Measurements from ENCODE around the gene PARD3B. TPM values are rescaled to one million over a fixed set of nuclear protein-coding genes. Genes with fewer than 3 reads are reported as not detected.

The PARD3B gene
- total and polyA plus RNA-seq, 10 of the 15 experiments (the other 5 are each of a cell fraction or from before 2014, with no cell fraction given), result 0.01 to 0.54 (median 0.07) TPM; not detected in 7

GRCh38 chr2:205089958-205090357 is 544.7 kb downstream of the PARD3B start:
- RAD21 ChIA-PET (ENCODE audit: unreplicated experiment), result no interaction called here
- H3K79me2 ChIP-seq (ENCODE audit: control insufficient read depth, insufficient read depth, low read length), result no peaks in the 10 kb centered on the region
- CTCF ChIA-PET, result no interaction called here
- H2AFZ ChIP-seq (ENCODE audit: control insufficient read depth, low read depth, low read length), result no peak overlapping the region
- H3K4me2 ChIP-seq (ENCODE audit: control insufficient read depth, insufficient read depth), result no peak overlapping the region
- ATAC-seq (no peak), FAIRE-seq (no peak), DNase-seq (ENCODE audit: low read depth, low spot score) (no peak)
- H3K4me3 ChIP-seq, result no peak overlapping the region
- H3K36me3 ChIP-seq (ENCODE audit: control insufficient read depth in 2 of 2, insufficient read depth in 2 of 2, low read length in 1 of 2), result no peaks in the 10 kb centered on the region
- in situ Hi-C loops (cut with MboI), result no loop called here
- no peak overlapping the region for H3K27ac ChIP-seq (ENCODE audit: control insufficient read depth, insufficient read depth)
- BruUV-seq (replicated peaks), result no TSS peak
- no peak overlapping the region for H3K9ac ChIP-seq (ENCODE audit: control insufficient read depth, insufficient read depth, low read length)
- POLR2A ChIA-PET, result no interaction called here
- intact Hi-C loops (cut with micrococcal nuclease; ENCODE audit: unreplicated experiment), result no loop called here
- TF ChIP-seq ZSCAN29 (IDR thresholded peaks at IDR 0.05) (no peak), SREBF1 (IDR thresholded peaks at IDR 0.05; ENCODE audit: low read length) (no peak), ATF7 (IDR thresholded peaks at IDR 0.05; ENCODE audit: low read depth) (no peak), PAX8 (IDR thresholded peaks at IDR 0.05) (no peak), BCL3 (IDR thresholded peaks at IDR 0.05; ENCODE audit: borderline replicate concordance, insufficient read depth, low read depth, low read length, poor library complexity, severe bottlenecking) (no peak), SMAD5 (IDR thresholded peaks at IDR 0.05; ENCODE audit: low read depth) (no peak), YBX1 (IDR thresholded peaks at IDR 0.05) (no peak), SUPT20H (IDR thresholded peaks at IDR 0.05; ENCODE audit: borderline replicate concordance, control insufficient read depth, low read depth, low read length) (no peak), SRF (IDR thresholded peaks at IDR 0.05; ENCODE audit: low read depth in 2 of 2, low read length in 2 of 2) (no peak), ZNF207 (IDR thresholded peaks at IDR 0.05; ENCODE audit: borderline replicate concordance) (no peak), CHD2 (IDR thresholded peaks at IDR 0.05; ENCODE audit: borderline replicate concordance, low read depth, low read length) (no peak)
- TF ChIP-seq, protein P1, sequence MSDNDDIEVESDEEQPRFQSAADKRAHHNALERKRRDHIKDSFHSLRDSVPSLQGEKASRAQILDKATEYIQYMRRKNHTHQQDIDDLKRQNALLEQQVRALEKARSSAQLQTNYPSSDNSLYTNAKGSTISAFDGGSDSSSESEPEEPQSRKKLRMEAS (IDR thresholded peaks at IDR 0.05; ENCODE audit: low read depth, low read length), result no peak
- no peaks in the 10 kb centered on the region for H3K4me1 ChIP-seq (ENCODE audit: control insufficient read depth, insufficient read depth, low read length)
- no peaks in the 10 kb centered on the region for H4K20me1 ChIP-seq (ENCODE audit: control insufficient read depth, insufficient read depth)
- 15% methylated on average over 2 of the region's 2 CpGs for WGBS (ENCODE audit: insufficient coverage, insufficient replicate concordance, low lambda C conversion rate, missing lambda C conversion rate)
- H3K9me3 ChIP-seq (replicated peaks; ENCODE audit: control insufficient read depth, insufficient read depth, low read length), result no peaks in the 10 kb centered on the region
- H3K27me3 ChIP-seq (replicated peaks in 1 of 2; ENCODE audit: control insufficient read depth in 2 of 2, insufficient read depth in 2 of 2, low read length in 1 of 2), result peaks cover 0 to 2% of the 10 kb centered on the region in 2 experiments; a peak in 1 of 4 replicates
- SMC1A ChIA-PET (ENCODE audit: uncharacterized antibody, unreplicated experiment), result no interaction called here
